Cortex of kidney (tissue), 1 donor: ENCODE data around the gene AZGP1.
"Not testable (repeated sequence)": the region's sequence is repeated elsewhere in the genome, so short reads cannot be mapped to it uniquely, and the experiment has no call there.

Experiments used
- DNase-seq: peaks from one replicate; lab custom pipeline; 2025; lab: John Stamatoyannopoulos, UW

AZGP1 gene

DNA sequence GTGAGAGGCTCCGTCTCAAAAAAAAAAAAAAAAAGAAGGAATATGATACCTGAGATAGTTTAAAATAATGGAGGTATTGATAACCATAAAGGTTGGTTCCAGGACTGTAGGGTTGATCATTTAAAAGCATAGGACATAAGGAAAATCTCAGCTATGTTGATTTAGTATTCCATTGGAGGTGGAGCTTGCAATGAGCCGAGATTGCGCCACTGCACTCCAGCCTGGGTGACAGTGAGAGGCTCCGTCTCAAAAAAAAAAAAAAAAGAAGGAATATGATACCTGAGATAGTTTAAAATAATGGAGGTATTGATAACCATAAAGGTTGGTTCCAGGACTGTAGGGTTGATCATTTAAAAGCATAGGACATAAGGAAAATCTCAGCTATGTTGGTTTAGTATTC lies 23.2 kb downstream of the AZGP1 start:
- DNase-seq: not testable (repeated sequence)

DNA sequence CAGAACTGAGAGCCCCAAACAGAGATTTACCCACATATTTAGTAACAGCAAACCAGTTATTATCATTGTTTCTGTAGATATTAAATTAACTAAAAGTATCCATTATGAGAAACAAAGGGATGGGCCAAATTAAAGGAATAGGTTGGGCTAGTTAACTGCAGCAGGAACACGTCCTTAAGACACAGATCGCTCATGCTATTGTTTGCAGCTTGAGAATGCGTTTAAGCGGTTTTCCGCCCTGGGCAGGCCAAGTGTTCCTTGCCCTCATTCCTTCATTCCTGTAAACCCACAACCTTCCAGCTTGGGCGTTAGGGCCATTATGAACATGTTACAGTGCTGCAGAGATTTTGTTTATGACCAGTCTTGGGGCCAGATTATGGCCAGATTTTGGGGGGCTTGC lies 25.0 kb downstream of the AZGP1 start:
- DNase-seq: not testable (repeated sequence)

DNA sequence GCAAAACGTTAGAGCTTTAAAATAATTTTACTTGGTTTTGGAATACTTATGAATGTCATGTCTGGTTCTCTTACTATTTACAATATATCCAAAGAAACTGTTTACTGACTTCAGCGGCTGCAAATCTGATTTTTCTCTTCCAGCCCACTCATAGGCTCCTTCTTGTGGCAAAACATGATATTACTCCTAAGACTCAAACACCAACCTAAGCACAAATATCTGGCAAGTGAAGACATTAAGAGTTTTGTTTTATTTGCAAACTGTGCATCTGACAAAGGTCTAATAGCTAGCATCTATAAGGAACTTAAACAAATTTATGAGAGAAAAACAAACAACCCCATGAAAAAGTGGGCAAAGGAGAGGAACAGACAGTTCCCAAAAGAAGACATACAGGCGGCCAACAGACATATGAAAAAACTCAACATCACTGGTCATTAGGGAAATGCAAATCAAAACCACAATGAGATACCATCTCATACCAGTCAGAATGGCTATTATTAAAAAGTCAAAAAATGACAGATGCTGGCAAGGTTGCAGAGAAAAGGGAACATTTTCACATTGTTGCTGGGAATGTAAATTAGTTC lies 26.1 kb downstream of the AZGP1 start:
- DNase-seq: no peak

- DNase-seq: no peak
Measured at GRCh38 chr7:99947608-99948007, 28.2 kb downstream of the AZGP1 start.

DNA sequence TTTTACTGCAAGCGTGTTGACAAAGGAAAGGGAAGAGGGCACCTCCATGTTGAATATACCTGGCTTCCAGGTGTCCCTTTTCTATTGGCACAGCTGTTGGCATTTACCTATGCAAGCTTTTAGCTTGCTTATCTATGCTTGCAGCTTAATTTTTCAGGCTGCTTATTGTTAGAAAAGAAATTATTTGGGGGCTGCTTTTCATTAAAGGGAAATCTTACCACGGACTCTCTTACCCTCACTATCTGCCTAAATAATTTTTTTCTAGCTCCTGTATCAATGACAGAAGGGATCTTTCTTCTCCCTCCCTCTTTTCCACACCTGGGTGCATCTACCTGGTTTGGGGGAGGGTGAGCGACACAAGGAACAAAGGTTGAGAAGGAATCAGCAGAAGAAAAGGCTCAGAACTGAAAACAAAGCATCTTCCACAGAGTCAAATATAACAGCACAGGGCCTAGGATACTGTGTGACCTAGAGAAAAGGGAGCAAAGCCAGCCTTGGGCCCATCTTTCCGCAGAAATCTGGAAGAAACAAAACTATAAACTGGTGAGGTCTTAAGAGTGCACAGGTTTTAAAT lies 31.2 kb downstream of the AZGP1 start:
- no peak for DNase-seq

GRCh38 chr7:99943641-99944496 lies 32.0 kb downstream of the AZGP1 start:
- no peak for DNase-seq

DNA sequence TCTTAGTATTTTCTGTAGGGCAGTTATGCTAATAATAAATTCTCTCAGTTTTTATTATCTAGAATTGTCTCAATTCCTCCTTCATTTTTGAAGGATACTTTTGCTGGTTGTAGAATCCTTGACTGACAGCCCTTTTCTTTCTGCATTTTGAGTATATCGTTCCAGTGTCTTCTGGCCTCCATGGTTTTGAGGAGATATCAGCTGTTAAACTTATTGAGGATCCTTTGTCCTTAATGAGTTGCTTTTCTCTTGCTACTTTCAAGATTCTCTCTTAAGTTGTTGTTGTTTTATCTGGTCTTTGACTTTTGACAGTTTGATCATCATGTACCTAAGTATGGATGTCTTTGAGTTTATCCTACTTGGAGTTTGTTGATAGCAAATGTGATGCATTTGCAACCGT lies 37.5 kb downstream of the AZGP1 start:
- DNase-seq: no peak

- not testable (repeated sequence) for DNase-seq
Measured at GRCh38 chr7:99935009-99935408, 40.8 kb downstream of the AZGP1 start.

GRCh38 chr7:99930376-99930775 lies 45.5 kb downstream of the AZGP1 start:
- DNase-seq: no peak

- no peak for DNase-seq
Measured at GRCh38 chr7:99929730-99930053, 46.1 kb downstream of the AZGP1 start.

DNA sequence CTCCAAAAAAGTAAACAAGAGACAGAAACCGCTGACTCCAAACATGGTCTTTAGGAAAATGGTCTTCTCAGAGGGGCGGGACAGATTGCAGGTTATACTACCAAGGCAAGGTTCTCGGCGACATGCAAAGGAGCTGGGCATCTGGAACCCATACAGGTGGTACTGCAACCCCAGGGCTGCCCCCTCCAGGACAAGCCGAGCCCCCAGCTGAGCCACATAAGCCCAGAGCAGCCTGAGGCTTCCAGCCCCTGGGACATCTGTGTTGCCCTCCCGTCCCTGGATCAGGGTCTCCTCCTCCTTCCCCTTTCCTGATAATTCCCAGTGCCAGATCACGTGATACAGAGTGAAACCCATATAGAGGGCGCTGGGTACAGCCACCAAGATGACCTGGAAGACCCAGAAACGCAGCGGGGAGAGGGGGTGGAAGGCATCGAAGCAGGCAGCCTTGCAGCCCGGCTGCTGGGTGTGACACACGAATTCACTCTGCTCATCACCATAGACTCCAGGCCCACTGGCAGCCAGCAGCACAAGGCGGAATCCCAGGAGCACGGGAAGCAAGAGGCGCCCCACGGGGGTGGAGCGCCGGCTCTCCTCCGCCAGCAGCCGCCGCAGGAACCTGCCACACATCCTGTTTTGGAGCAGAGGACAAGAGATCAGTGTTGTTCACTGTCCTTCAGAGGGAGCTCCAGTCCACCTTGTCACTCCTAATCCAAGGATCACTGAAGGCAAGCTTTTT lies 46.7 kb downstream of the AZGP1 start, which contains the start of gene GJC3:
TSS of gene GJC3 (minus strand) at position 627 of the 736 bp plus-strand sequence. CDS start at position 627, 0 bp downstream.
- no peak for DNase-seq

DNA sequence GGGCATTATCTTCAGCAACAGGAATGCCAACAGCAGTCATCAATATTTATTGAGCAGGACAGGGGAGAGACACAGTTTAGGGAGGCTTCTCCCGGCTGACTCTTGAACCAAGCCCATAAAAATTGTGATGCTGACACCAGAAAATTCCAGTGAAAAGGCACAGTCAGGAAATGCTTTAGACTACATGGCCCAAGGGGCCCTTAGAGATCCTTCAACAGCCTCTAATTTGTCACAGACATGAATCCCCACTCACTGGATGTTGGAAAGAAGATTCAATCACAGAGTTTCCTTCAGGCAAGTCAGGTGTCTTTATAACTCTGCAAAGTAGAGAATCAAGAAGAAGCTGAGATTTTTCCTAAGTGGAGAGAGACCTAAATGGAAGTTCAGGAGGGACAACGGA lies 47.6 kb downstream of the AZGP1 start:
- no peak for DNase-seq

DNA sequence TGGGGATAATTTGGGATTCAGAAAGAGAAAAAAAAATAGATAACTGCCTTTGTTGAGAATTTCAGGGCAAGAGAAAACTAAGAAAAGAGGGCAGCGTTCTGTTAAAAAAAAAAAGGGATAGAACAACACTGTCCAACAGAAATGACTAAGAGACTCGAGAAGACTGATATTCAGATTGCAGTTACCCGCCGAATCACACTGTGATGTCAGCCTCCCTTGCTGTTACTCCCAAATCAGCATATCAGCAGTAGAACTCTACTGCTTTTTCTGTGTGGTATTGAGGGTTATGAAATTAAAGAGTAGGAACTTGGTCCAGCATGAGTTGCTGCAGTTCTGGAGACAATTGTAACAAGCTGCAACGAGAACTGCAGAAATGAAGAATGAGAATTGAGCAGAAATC lies 48.3 kb downstream of the AZGP1 start:
- DNase-seq: no peak

DNA sequence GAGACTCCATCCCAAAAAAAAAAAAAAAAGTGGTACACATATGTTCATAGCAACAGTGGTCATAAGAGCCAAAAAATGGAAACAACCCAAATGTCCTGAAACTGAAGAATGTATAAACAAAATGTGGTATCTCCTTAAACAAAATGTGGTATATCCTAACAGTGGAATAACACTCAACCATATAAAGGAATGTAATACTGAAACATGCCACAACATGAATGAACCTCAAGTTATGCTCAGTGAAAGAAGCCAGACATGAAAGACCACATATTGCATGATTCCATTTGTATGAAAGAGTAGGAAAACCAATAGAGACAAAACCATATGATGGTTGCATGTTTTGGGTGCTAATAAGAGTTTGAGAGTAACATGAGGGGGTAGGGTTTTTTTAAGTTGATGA lies 49.5 kb downstream of the AZGP1 start:
- no peak for DNase-seq

DNA sequence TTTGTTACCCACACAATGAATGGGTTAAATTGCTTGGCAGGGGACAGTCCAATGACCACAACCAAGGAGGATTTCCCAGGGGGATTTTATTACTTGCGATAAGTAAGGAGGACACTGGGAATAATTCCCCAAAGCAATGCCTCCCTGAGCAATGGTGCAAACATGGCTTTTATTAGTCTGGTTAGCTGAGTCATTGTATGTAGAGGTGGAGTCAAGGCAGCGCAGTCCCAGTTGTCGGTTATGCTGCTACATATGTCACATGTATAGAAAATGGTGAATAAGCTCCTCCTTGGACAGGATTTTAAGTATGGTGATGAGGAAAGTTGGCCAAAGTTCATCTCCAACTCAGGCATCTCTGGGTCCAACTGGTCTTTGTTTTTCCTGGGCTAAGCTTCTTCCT lies 52.6 kb downstream of the AZGP1 start:
- DNase-seq: no peak

DNA sequence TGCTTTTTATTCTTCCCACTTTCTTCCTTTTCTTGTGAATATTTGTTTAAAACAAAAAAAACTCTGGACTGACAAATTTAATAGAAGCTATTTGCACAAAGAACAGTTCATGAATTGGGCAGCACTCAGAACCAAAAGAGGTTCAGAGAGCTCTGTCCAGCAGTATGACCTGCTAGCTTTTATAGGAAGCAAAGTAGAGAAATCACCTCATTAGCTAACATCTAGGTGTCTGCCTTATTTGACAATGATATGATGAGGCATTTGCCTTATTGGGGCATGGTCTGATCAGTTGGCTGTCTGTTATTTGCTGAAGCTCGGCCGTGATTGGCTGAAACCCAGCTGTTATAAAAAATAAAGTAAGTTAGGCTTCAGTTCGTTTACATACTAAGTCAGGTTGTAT lies 55.7 kb downstream of the AZGP1 start:
- DNase-seq: no peak

- no peak for DNase-seq
Measured at GRCh38 chr7:99919814-99920112, 56.1 kb downstream of the AZGP1 start.

- no peak for DNase-seq
Measured at GRCh38 chr7:99918959-99919813, 56.6 kb downstream of the AZGP1 start, which contains the start of gene TRIM4. Gene TRIM4, minus strand, starts transcription at chr7:99919530. Its CDS starts 129 bp downstream, at chr7:99919401.
